ENCODE data around the gene PLD1.

The PLD1 gene

GRCh38 chr3:171768281-171768900 is 41.9 kb downstream of the PLD1 start:
- TF ChIP-seq FOXP2 (optimal IDR thresholded peaks at IDR 0.05; ENCODE audit: borderline replicate concordance, extremely low read depth, extremely low read length, insufficient read depth) (no peak), POLR2AphosphoS5 (IDR thresholded peaks at IDR 0.05; ENCODE audit: low read depth, low read length) (no peak), TAF1 (IDR thresholded peaks at IDR 0.05; ENCODE audit: borderline replicate concordance, insufficient read depth, low read length) (no peak), REST (IDR thresholded peaks at IDR 0.05; ENCODE audit: insufficient read depth in 1 of 2, low read depth in 2 of 2, low read length in 2 of 2) (no peak), SIN3A (IDR thresholded peaks at IDR 0.05; ENCODE audit: borderline replicate concordance, insufficient read depth, low read length) (no peak)

GRCh38 chr3:171765511-171765887 is 44.8 kb downstream of the PLD1 start:
- TF ChIP-seq TAF1 (IDR thresholded peaks at IDR 0.05; ENCODE audit: borderline replicate concordance, insufficient read depth, low read length) (no peak), POLR2AphosphoS5 (IDR thresholded peaks at IDR 0.05; ENCODE audit: low read depth, low read length) (no peak), REST (IDR thresholded peaks at IDR 0.05; ENCODE audit: insufficient read depth in 1 of 2, low read depth in 2 of 2, low read length in 2 of 2) (no peak), FOXP2 (optimal IDR thresholded peaks at IDR 0.05; ENCODE audit: borderline replicate concordance, extremely low read depth, extremely low read length, insufficient read depth) (no peak), SIN3A (IDR thresholded peaks at IDR 0.05; ENCODE audit: borderline replicate concordance, insufficient read depth, low read length) (no peak)

- TF ChIP-seq TAF1 (IDR thresholded peaks at IDR 0.05; ENCODE audit: borderline replicate concordance, insufficient read depth, low read length), result no peak
- no peak for TF ChIP-seq SIN3A (IDR thresholded peaks at IDR 0.05; ENCODE audit: borderline replicate concordance, insufficient read depth, low read length)
- TF ChIP-seq FOXP2 (optimal IDR thresholded peaks at IDR 0.05; ENCODE audit: borderline replicate concordance, extremely low read depth, extremely low read length, insufficient read depth), result no peak
- no peak for TF ChIP-seq POLR2AphosphoS5 (IDR thresholded peaks at IDR 0.05; ENCODE audit: low read depth, low read length)
- no peak for TF ChIP-seq REST (IDR thresholded peaks at IDR 0.05; ENCODE audit: insufficient read depth in 1 of 2, low read depth in 2 of 2, low read length in 2 of 2)
These were observed 46.9 kb downstream of the PLD1 start for GRCh38 chr3:171763392-171763791.

- TF ChIP-seq SIN3A (IDR thresholded peaks at IDR 0.05; ENCODE audit: borderline replicate concordance, insufficient read depth, low read length), result no peak
- no peak for TF ChIP-seq FOXP2 (optimal IDR thresholded peaks at IDR 0.05; ENCODE audit: borderline replicate concordance, extremely low read depth, extremely low read length, insufficient read depth)
- TF ChIP-seq REST (IDR thresholded peaks at IDR 0.05; ENCODE audit: insufficient read depth in 1 of 2, low read depth in 2 of 2, low read length in 2 of 2), result no peak
- no peak for TF ChIP-seq TAF1 (IDR thresholded peaks at IDR 0.05; ENCODE audit: borderline replicate concordance, insufficient read depth, low read length)
- TF ChIP-seq POLR2AphosphoS5 (IDR thresholded peaks at IDR 0.05; ENCODE audit: low read depth, low read length), result no peak
These were observed 49.8 kb downstream of the PLD1 start for GRCh38 chr3:171760477-171760876.
